ENCODE measurements around the gene DAB2IP. TPM values are rescaled to one million over a fixed set of nuclear protein-coding genes. Genes with fewer than 3 reads are reported as not detected.
A peak's percentile ranks its signal among the peaks of the same experiment; 100 is the strongest.

The DAB2IP gene
- total RNA-seq, 2 donors from 2014 or later = 70.7 to 71.0 TPM

- Mint-ChIP-seq H3K4me3 (no peak overlapping the region), H3K9me3 (no peaks in the 10 kb centered on the region), H3K36me3 (ENCODE audit: low read depth) (no peaks in the 10 kb centered on the region), H3K27ac (no peak overlapping the region), H3K27me3 (ENCODE audit: insufficient read depth) (no peaks in the 10 kb centered on the region), H3K4me1 (peaks cover 36% of the 10 kb centered on the region)
- no peak for TF ChIP-seq CTCF (conservative IDR thresholded peaks at IDR 0.05)
- Histone ChIP-seq H3K9ac (ENCODE audit: extremely low read depth, low read length, poor library complexity, severe bottlenecking) (no peak overlapping the region), H3K4me3 (ENCODE audit: low read length) (no peak overlapping the region), H3K27ac (ENCODE audit: low read depth, low read length) (no peak overlapping the region), H3K36me3 (ENCODE audit: control insufficient read depth, insufficient read depth, low read length) (no peaks in the 10 kb centered on the region), H3K4me1 (ENCODE audit: control insufficient read depth, insufficient read depth, low read length) (peaks cover 19% of the 10 kb centered on the region), H3K27me3 (ENCODE audit: control insufficient read depth, insufficient read depth, low read length, poor library complexity, severe bottlenecking) (no peaks in the 10 kb centered on the region), H3K9me3 (ENCODE audit: control insufficient read depth, low read length) (no peaks in the 10 kb centered on the region)
- DNase-seq = no peak
- 40 to 82% methylated on average over 1 to 3 of the region's 3 CpGs for WGBS, 2 experiments (ENCODE audit: insufficient coverage in 1 of 2, insufficient read length in 1 of 2)
Measured at GRCh38 chr9:121742923-121743322, 91.5 kb downstream of the DAB2IP start.

GRCh38 chr9:121743441-121744001 lies 92.1 kb downstream of the DAB2IP start:
- 39 to 46% methylated on average over 6 to 15 of the region's 15 CpGs for WGBS, 2 experiments (ENCODE audit: insufficient coverage in 1 of 2, insufficient read length in 1 of 2)
- Histone ChIP-seq H3K4me3 (ENCODE audit: low read length) (peak overlapping the region; percentile 34), H3K27ac (ENCODE audit: low read depth, low read length) (peak overlapping the region; percentile 59)

GRCh38 chr9:121744002-121744686 lies 92.7 kb downstream of the DAB2IP start:
- Histone ChIP-seq H3K4me1 (ENCODE audit: control insufficient read depth, insufficient read depth, low read length) (peaks cover 19% of the 10 kb centered on the region), H3K27me3 (ENCODE audit: control insufficient read depth, insufficient read depth, low read length, poor library complexity, severe bottlenecking) (no peaks in the 10 kb centered on the region), H3K27ac (ENCODE audit: low read depth, low read length) (peak overlapping the region; percentile 59), H3K9me3 (ENCODE audit: control insufficient read depth, low read length) (no peaks in the 10 kb centered on the region), H3K36me3 (ENCODE audit: control insufficient read depth, insufficient read depth, low read length) (no peaks in the 10 kb centered on the region), H3K9ac (ENCODE audit: extremely low read depth, low read length, poor library complexity, severe bottlenecking) (peak overlapping the region; percentile 60), H3K4me3 (ENCODE audit: low read length) (peak overlapping the region; percentile 34)
- no peaks in the 10 kb centered on the region for H3K27me3 Mint-ChIP-seq (ENCODE audit: insufficient read depth)
- no peaks in the 10 kb centered on the region for H3K9me3 Mint-ChIP-seq
- peak; percentile 78 for TF ChIP-seq CTCF (conservative IDR thresholded peaks at IDR 0.05)
- no peaks in the 10 kb centered on the region for H3K36me3 Mint-ChIP-seq (ENCODE audit: low read depth)
- no peak overlapping the region for H3K4me3 Mint-ChIP-seq
- peak; percentile 88 for DNase-seq
- H3K4me1 Mint-ChIP-seq = peaks cover 26% of the 10 kb centered on the region
- no peak overlapping the region for H3K27ac Mint-ChIP-seq
- WGBS, 2 experiments (ENCODE audit: insufficient coverage in 1 of 2, insufficient read length in 1 of 2) = 52 to 61% methylated on average over 10 to 11 of the region's 11 CpGs

More at GRCh38 chr9:121743441-121744001, 92.1 kb downstream of the DAB2IP start:
- Histone ChIP-seq H3K36me3 (ENCODE audit: control insufficient read depth, insufficient read depth, low read length) (no peaks in the 10 kb centered on the region), H3K4me1 (ENCODE audit: control insufficient read depth, insufficient read depth, low read length) (peaks cover 19% of the 10 kb centered on the region), H3K9me3 (ENCODE audit: control insufficient read depth, low read length) (no peaks in the 10 kb centered on the region), H3K9ac (ENCODE audit: extremely low read depth, low read length, poor library complexity, severe bottlenecking) (peak overlapping the region; percentile 14), H3K27me3 (ENCODE audit: control insufficient read depth, insufficient read depth, low read length, poor library complexity, severe bottlenecking) (no peaks in the 10 kb centered on the region)
- DNase-seq = peak; percentile 91
- no peak for TF ChIP-seq CTCF (conservative IDR thresholded peaks at IDR 0.05)
- no peak overlapping the region for H3K4me3 Mint-ChIP-seq
- peaks cover 32% of the 10 kb centered on the region for H3K4me1 Mint-ChIP-seq
- H3K9me3 Mint-ChIP-seq = no peaks in the 10 kb centered on the region
- no peaks in the 10 kb centered on the region for H3K36me3 Mint-ChIP-seq (ENCODE audit: low read depth)
- H3K27ac Mint-ChIP-seq = no peak overlapping the region
- no peaks in the 10 kb centered on the region for H3K27me3 Mint-ChIP-seq (ENCODE audit: insufficient read depth)
